ENCODE results near the gene DSCAM.

The DSCAM gene

GRCh38 chr21:40652436-40652835 is 194.5 kb downstream of the DSCAM start:
- no peaks in the 10 kb centered on the region for H3K36me3 Mint-ChIP-seq
- no peak overlapping the region for H3K4me3 Mint-ChIP-seq
- H3K27ac Mint-ChIP-seq: no peak overlapping the region
- H3K4me1 Mint-ChIP-seq (ENCODE audit: low read depth): no peaks in the 10 kb centered on the region
- H3K27me3 Mint-ChIP-seq: no peaks in the 10 kb centered on the region
- H3K9me3 Mint-ChIP-seq (ENCODE audit: low read depth): no peaks in the 10 kb centered on the region

GRCh38 chr21:40647706-40648105 is 199.3 kb downstream of the DSCAM start:
- H3K36me3 Mint-ChIP-seq: no peaks in the 10 kb centered on the region
- no peak overlapping the region for H3K27ac Mint-ChIP-seq
- no peak overlapping the region for H3K4me3 Mint-ChIP-seq
- peaks cover 7% of the 10 kb centered on the region for H3K9me3 Mint-ChIP-seq (ENCODE audit: low read depth)
- no peaks in the 10 kb centered on the region for H3K27me3 Mint-ChIP-seq
- H3K4me1 Mint-ChIP-seq (ENCODE audit: low read depth): no peaks in the 10 kb centered on the region

DNA sequence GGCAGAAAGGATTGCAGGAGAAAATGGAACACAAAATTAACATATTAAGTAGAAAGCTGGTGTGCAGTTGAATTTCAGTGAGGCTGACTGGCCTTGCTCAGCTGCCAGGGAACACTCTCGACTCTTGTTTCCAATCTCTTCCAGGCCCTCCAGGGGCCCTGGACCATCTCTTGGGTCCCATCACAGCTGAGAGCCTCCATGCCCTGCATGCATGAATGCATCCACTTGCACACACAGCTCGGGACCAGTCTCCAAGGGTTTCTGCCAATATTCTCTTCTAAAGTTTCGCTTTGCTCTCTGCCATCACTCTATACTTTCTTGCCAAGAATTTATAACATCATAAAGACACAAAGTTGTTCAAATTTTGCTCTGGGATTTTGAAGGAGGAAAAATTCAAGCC is 200.3 kb downstream of the DSCAM start:
- Mint-ChIP-seq H3K4me1 (ENCODE audit: low read depth) (no peaks in the 10 kb centered on the region), H3K27me3 (no peaks in the 10 kb centered on the region), H3K4me3 (no peak overlapping the region), H3K36me3 (no peaks in the 10 kb centered on the region), H3K9me3 (ENCODE audit: low read depth) (peaks cover 7% of the 10 kb centered on the region), H3K27ac (no peak overlapping the region)

GRCh38 chr21:40641042-40641441 is 205.9 kb downstream of the DSCAM start:
- Mint-ChIP-seq H3K27ac (no peak overlapping the region), H3K27me3 (peaks cover 1% of the 10 kb centered on the region), H3K9me3 (ENCODE audit: low read depth) (peaks cover 7% of the 10 kb centered on the region), H3K4me3 (no peak overlapping the region), H3K36me3 (no peaks in the 10 kb centered on the region), H3K4me1 (ENCODE audit: low read depth) (no peaks in the 10 kb centered on the region)

DNA sequence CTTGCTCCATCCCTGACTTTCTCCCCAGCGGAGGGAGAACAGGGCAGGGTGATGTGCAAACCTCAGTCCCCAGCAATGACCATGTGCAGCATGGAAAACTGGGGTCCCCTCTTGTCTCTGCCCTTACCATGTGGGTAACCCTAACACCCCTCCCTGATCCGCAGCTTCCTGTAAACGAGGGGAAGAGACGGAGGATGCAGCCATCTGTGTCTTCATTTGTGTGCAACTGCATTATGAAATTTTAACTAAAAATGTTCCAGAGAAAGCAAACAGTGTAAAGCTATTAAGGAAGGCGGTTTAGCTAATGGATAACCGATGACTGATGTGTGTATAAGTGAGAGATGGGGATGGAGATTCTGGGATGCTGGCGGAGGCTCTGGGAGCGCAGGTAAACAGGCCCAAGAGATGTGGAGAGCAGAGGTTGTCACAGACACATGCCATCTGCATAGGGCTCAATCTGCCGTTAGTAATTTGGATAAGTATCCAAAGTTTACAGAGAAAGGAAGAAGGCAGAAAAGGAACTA is 206.6 kb downstream of the DSCAM start:
- Mint-ChIP-seq H3K4me3 (no peak overlapping the region), H3K27me3 (peaks cover 1% of the 10 kb centered on the region), H3K9me3 (ENCODE audit: low read depth) (peaks cover 7% of the 10 kb centered on the region), H3K36me3 (no peaks in the 10 kb centered on the region), H3K4me1 (ENCODE audit: low read depth) (no peaks in the 10 kb centered on the region), H3K27ac (no peak overlapping the region)

GRCh38 chr21:40639616-40640194 is 207.3 kb downstream of the DSCAM start:
- H3K4me3 Mint-ChIP-seq: no peak overlapping the region
- no peak overlapping the region for H3K27ac Mint-ChIP-seq
- peaks cover 1% of the 10 kb centered on the region for H3K27me3 Mint-ChIP-seq
- H3K36me3 Mint-ChIP-seq: no peaks in the 10 kb centered on the region
- peaks cover 4% of the 10 kb centered on the region for H3K9me3 Mint-ChIP-seq (ENCODE audit: low read depth)
- no peaks in the 10 kb centered on the region for H3K4me1 Mint-ChIP-seq (ENCODE audit: low read depth)

DNA sequence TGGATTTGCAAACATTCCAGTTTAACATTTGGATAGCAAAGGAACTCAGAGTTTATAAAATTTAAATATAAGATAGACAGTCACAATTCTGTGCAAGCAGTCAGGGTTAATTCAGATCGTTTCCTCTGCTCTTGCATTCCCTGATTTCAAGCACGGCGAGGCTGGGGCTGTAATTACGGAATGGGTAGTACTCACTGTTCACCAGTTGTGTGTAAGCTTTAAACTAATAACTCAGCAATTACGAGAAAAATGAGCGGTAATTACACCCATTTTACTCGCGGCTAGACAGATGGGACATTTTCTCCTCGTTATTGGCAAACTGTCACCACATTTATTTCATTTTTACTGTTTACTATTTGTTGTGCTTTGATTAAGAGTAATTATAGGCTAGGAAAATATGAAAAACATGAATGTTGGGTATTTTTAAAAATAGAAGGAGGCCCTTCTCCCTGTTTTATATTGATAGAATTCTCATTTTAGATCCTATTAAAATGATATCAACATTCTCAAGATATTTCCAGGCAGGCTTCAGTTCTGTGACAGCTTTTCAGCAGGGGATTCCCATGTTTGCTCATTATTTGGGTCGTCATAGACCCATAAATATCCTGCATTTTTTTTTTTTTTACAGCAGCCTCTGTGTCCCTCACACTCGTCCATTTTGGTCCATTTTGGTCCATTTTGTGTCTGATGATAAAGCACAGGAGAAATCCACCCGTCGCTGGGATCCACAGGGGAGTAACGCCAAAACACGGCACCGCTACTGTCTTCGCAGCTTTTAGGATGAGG is 208.3 kb downstream of the DSCAM start:
- H3K36me3 Mint-ChIP-seq: no peaks in the 10 kb centered on the region
- H3K27ac Mint-ChIP-seq: no peak overlapping the region
- H3K4me3 Mint-ChIP-seq: no peak overlapping the region
- peaks cover under 1% of the 10 kb centered on the region for H3K9me3 Mint-ChIP-seq (ENCODE audit: low read depth)
- peaks cover 1% of the 10 kb centered on the region for H3K27me3 Mint-ChIP-seq
- H3K4me1 Mint-ChIP-seq (ENCODE audit: low read depth): no peaks in the 10 kb centered on the region

DNA sequence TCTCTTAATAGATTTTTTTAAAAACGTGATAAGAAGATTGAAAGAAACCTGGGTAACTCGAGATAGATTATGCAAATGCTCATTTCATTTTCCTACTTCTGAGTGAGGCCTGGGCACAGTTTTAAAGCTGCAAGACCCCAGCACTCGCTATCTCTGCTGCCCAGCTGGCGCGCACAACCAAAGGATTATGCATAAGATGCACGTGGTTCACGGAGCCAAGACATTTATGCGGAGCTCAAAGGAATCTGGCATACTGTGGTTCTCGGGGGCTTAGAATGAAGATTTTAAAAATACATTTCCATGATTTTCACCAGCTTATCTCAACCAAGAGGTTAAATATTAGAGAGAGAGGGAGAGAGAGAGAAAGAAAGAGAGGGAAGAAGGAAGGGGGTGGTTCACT is 210.9 kb downstream of the DSCAM start:
- Mint-ChIP-seq H3K27me3 (peaks cover 1% of the 10 kb centered on the region), H3K4me1 (ENCODE audit: low read depth) (no peaks in the 10 kb centered on the region), H3K4me3 (no peak overlapping the region), H3K36me3 (no peaks in the 10 kb centered on the region), H3K27ac (no peak overlapping the region), H3K9me3 (ENCODE audit: low read depth) (no peaks in the 10 kb centered on the region)

DNA sequence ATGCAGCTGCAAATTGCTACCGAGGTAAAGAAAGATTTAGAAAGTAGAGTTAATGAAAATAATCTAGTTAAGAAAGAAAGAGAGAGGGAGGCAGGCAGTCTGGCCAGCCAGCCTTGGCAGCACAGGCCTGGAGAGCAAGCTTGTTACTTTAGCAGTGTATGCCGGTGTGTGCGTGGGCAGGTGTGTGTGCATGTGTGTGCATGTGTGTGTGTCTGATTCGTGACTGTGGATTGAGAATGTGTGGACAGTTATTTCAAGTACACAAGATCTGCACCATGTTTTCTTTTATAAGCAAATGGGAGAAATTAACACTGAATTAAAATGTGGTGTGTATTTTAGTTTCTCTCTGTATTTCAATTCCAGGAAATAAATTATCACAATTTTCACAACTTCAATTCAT is 211.6 kb downstream of the DSCAM start:
- Mint-ChIP-seq H3K27ac (no peak overlapping the region), H3K9me3 (ENCODE audit: low read depth) (no peaks in the 10 kb centered on the region), H3K27me3 (peaks cover 1% of the 10 kb centered on the region), H3K4me3 (no peak overlapping the region), H3K36me3 (no peaks in the 10 kb centered on the region), H3K4me1 (ENCODE audit: low read depth) (no peaks in the 10 kb centered on the region)

- Mint-ChIP-seq H3K27me3 (peaks cover 4% of the 10 kb centered on the region), H3K4me1 (ENCODE audit: low read depth) (no peaks in the 10 kb centered on the region)
Measured at GRCh38 chr21:40634141-40634540, 212.8 kb downstream of the DSCAM start.

GRCh38 chr21:40633048-40633447 is 213.9 kb downstream of the DSCAM start:
- no peak overlapping the region for H3K4me3 Mint-ChIP-seq
- no peaks in the 10 kb centered on the region for H3K9me3 Mint-ChIP-seq (ENCODE audit: low read depth)
- H3K27ac Mint-ChIP-seq: no peak overlapping the region
- no peaks in the 10 kb centered on the region for H3K36me3 Mint-ChIP-seq
- H3K4me1 Mint-ChIP-seq (ENCODE audit: low read depth): no peaks in the 10 kb centered on the region
- H3K27me3 Mint-ChIP-seq: peaks cover 4% of the 10 kb centered on the region

More at GRCh38 chr21:40634141-40634540, 212.8 kb downstream of the DSCAM start:
- Mint-ChIP-seq H3K36me3 (no peaks in the 10 kb centered on the region), H3K27ac (no peak overlapping the region), H3K4me3 (no peak overlapping the region), H3K9me3 (ENCODE audit: low read depth) (no peaks in the 10 kb centered on the region)

- no peaks in the 10 kb centered on the region for H3K36me3 Mint-ChIP-seq
- peaks cover 4% of the 10 kb centered on the region for H3K27me3 Mint-ChIP-seq
- H3K27ac Mint-ChIP-seq: no peak overlapping the region
- H3K4me3 Mint-ChIP-seq: no peak overlapping the region
- peaks cover 3% of the 10 kb centered on the region for H3K9me3 Mint-ChIP-seq (ENCODE audit: low read depth)
- H3K4me1 Mint-ChIP-seq (ENCODE audit: low read depth): no peaks in the 10 kb centered on the region
Measured at GRCh38 chr21:40631211-40631610, 215.7 kb downstream of the DSCAM start.

DNA sequence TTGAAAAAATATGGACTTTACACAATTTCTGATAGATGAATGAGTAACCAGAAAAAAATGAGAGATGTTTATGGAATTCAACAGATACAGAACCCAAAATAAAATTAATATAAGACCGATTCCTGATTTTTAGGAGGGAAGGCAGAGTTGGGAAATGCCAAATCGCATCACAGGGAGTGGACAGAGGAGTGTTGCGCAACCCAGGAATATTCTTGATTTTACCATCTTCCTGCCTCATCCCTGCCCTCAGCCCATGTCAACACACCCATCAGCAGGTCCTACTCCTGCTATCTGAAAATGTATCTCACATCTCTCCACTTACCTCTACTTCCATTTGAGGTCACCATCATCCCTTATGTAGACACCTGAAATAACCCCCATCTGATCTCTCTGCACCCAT is 221.0 kb downstream of the DSCAM start:
- Mint-ChIP-seq H3K36me3 (no peaks in the 10 kb centered on the region), H3K9me3 (ENCODE audit: low read depth) (peaks cover 9% of the 10 kb centered on the region), H3K27me3 (peaks cover 4% of the 10 kb centered on the region), H3K27ac (no peak overlapping the region), H3K4me3 (no peak overlapping the region), H3K4me1 (ENCODE audit: low read depth) (no peaks in the 10 kb centered on the region)

DNA sequence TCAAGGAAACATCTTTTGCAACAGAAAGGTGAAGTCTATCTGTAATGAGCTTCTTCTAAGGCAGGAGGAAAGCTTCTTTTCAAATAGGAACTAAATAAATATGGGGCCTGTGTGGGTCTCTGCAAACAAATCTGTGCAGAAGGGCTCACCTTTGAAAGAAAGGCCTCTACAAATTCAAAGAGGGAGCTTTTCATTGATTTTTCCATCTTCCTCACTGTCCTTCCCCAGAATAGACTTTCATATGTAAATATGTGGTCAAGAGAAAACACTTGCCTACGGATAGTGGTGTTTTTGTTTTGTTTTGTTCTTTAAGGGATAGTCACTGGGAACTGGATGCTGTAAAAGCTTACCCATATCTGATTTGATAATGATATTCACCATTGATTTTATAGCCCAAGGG is 223.4 kb downstream of the DSCAM start:
- Mint-ChIP-seq H3K36me3 (no peaks in the 10 kb centered on the region), H3K9me3 (ENCODE audit: low read depth) (peaks cover 13% of the 10 kb centered on the region), H3K27ac (no peak overlapping the region), H3K27me3 (no peaks in the 10 kb centered on the region), H3K4me3 (no peak overlapping the region), H3K4me1 (ENCODE audit: low read depth) (no peaks in the 10 kb centered on the region)

GRCh38 chr21:40622531-40622930 is 224.4 kb downstream of the DSCAM start:
- H3K4me1 Mint-ChIP-seq (ENCODE audit: low read depth): no peaks in the 10 kb centered on the region
- no peak overlapping the region for H3K4me3 Mint-ChIP-seq
- H3K9me3 Mint-ChIP-seq (ENCODE audit: low read depth): peaks cover 13% of the 10 kb centered on the region
- no peak overlapping the region for H3K27ac Mint-ChIP-seq
- H3K36me3 Mint-ChIP-seq: no peaks in the 10 kb centered on the region
- no peaks in the 10 kb centered on the region for H3K27me3 Mint-ChIP-seq

All from activated naive CD8-positive, alpha-beta T cell (primary cell).